Right atrium auricular region (tissue), 2 donors: ENCODE data around the gene GINS2. TPM values are rescaled to one million over a fixed set of nuclear protein-coding genes. Genes with fewer than 3 reads are reported as not detected.

ENCODE experiments used
- DNase-seq: peaks from one replicate; pipeline ENCODE4 v3.0.0-alpha.2; 2019; ENCODE audit warnings: low spot score
- H3K27ac ChIP-seq, 2 donors: fragments of 200-600 bp; sonication (generic); 1 replicate in 1 of 2; 2 replicates in 1 of 2; pipeline ENCODE4 v1.5.1; 2016 to 2019
- H3K27me3 ChIP-seq, 2 donors: fragments of 200-600 bp; sonication (generic); one replicate each; pipeline versions ENCODE4 v1.5.1 to v1.6.0; 2017 to 2019
- H3K36me3 ChIP-seq: fragments of 200-600 bp; sonication (generic); one replicate; pipeline ENCODE4 v1.5.1; 2016
- H3K4me1 ChIP-seq, 2 donors: fragments of 200-600 bp; sonication (generic); one replicate each; pipeline versions ENCODE4 v1.5.1 to v1.6.0; 2017 to 2019
- H3K4me3 ChIP-seq, 2 donors: fragments of 200-600 bp; sonication (generic); 1 replicate in 1 of 2; 2 replicates in 1 of 2; pipeline ENCODE4 v1.5.1; 2017 to 2019; ENCODE audit warnings: mild to moderate bottlenecking in 1 of 2, moderate library complexity in 1 of 2
- H3K9me3 ChIP-seq, 2 donors: fragments of 200-600 bp; sonication (generic); one replicate each; pipeline ENCODE4 v1.5.1; 2019
- CTCF ChIP-seq, 2 donors: fragments of 200-600 bp; sonication (generic); IDR thresholded peaks; one replicate each; pipeline ENCODE4 v1.5.1; 2019; ENCODE audit warnings: antibody characterized with exemption in 2 of 2
- total RNA-seq, 2 donors: library from RNA; depleted of rRNA; stranded (reverse); fragments of >200 nt; gene quantifications; one replicate each; pipeline ENCODE4 v1.1.0, GENCODE V29; 2016

The GINS2 gene
- total RNA-seq, 2 donors from 2014 or later = 0.15 TPM; not detected in 1

GRCh38 chr16:85708338-85708737, 19.6 kb upstream of the GINS2 start:
- no peaks in the 10 kb centered on the region for H3K27me3 ChIP-seq
- H3K4me1 ChIP-seq = no peaks in the 10 kb centered on the region
- TF ChIP-seq CTCF (IDR thresholded peaks at IDR 0.05) = no peak
- no peak overlapping the region for H3K4me3 ChIP-seq
- H3K27ac ChIP-seq = no peak overlapping the region
- H3K36me3 ChIP-seq = no peaks in the 10 kb centered on the region
- DNase-seq = no peak
- H3K9me3 ChIP-seq = peaks cover 0 to 6% of the 10 kb centered on the region in 2 donors

- no peak for TF ChIP-seq CTCF (IDR thresholded peaks at IDR 0.05)
- no peak for DNase-seq
- no peak overlapping the region for H3K4me3 ChIP-seq
- peaks cover 0 to 6% of the 10 kb centered on the region in 2 donors for H3K9me3 ChIP-seq
- no peaks in the 10 kb centered on the region for H3K4me1 ChIP-seq
- no peaks in the 10 kb centered on the region for H3K36me3 ChIP-seq
- no peak overlapping the region for H3K27ac ChIP-seq
- no peaks in the 10 kb centered on the region for H3K27me3 ChIP-seq
These were observed 18.9 kb upstream of the GINS2 start for GRCh38 chr16:85707528-85708095.

GRCh38 chr16:85706449-85707034, 17.8 kb upstream of the GINS2 start:
- no peak for DNase-seq
- H3K4me1 ChIP-seq = no peaks in the 10 kb centered on the region
- H3K36me3 ChIP-seq = no peaks in the 10 kb centered on the region
- no peaks in the 10 kb centered on the region for H3K9me3 ChIP-seq
- no peak overlapping the region for H3K27ac ChIP-seq
- H3K4me3 ChIP-seq = no peak overlapping the region
- no peaks in the 10 kb centered on the region for H3K27me3 ChIP-seq
- TF ChIP-seq CTCF (IDR thresholded peaks at IDR 0.05) = no peak

- no peak for TF ChIP-seq CTCF (IDR thresholded peaks at IDR 0.05)
- H3K36me3 ChIP-seq = no peaks in the 10 kb centered on the region
- H3K27me3 ChIP-seq = no peaks in the 10 kb centered on the region
- no peaks in the 10 kb centered on the region for H3K9me3 ChIP-seq
- H3K4me1 ChIP-seq = no peaks in the 10 kb centered on the region
- H3K4me3 ChIP-seq = no peak overlapping the region
- H3K27ac ChIP-seq = no peak overlapping the region
- DNase-seq = no peak
These were observed 16.4 kb upstream of the GINS2 start for GRCh38 chr16:85704900-85705846.

- no peak for TF ChIP-seq CTCF (IDR thresholded peaks at IDR 0.05)
- Histone ChIP-seq H3K4me1 (peaks cover 0 to 4% of the 10 kb centered on the region in 2 donors), H3K27me3 (no peaks in the 10 kb centered on the region), H3K36me3 (no peaks in the 10 kb centered on the region), H3K27ac (no peak overlapping the region), H3K9me3 (no peaks in the 10 kb centered on the region), H3K4me3 (no peak overlapping the region)
- no peak for DNase-seq
These were observed 15.3 kb upstream of the GINS2 start for GRCh38 chr16:85704011-85704410.
